IPS-11a (cell line): ENCODE data around the gene DPPA5.
"Not testable (repeated sequence)": the region's sequence is repeated elsewhere in the genome, so short reads cannot be mapped to it uniquely, and the experiment has no call there.

Experiments used
- H3K4me3 ChIP-seq: one replicate; pipeline ENCODE4 v1.5.1; 2013; ENCODE audit warnings: low read depth, low read length, control low read depth

DPPA5 gene

GRCh38 chr6:73303773-73304172 lies 50.3 kb downstream of the DPPA5 start:
- H3K4me3 ChIP-seq = not testable (repeated sequence)
